IMR-90 (cell line): Measurements from ENCODE around the gene SLC25A11. TPM values are rescaled to one million over a fixed set of nuclear protein-coding genes. Genes with fewer than 3 reads are reported as not detected.

Source experiments
- ATAC-seq: fragments of 200-7000 bp; cut with Tn5 transposase; 2 replicates; pipeline ENCODE4 v1.9.1; 2020; ENCODE audit warnings: low read depth, mild to moderate bottlenecking, moderate library complexity
- BruUV-seq: library from RNA; stranded (reverse); fragments of 400-500 nt; replicated peaks from 2 replicates; lab custom pipeline; 2021; lab: Mats Ljungman, UMichigan
- CTCF ChIA-PET: fragments of 300-600 bp; formaldehyde crosslinking; extraction: SDS; loops from one replicate; lab custom pipeline; 2021; ENCODE audit warnings: antibody characterized with exemption; lab: Yijun Ruan, JAX
- POLR2A ChIA-PET: fragments of 300-600 bp; sonication (Branson Sonifier 250); formaldehyde crosslinking; loops from one replicate; lab custom pipeline; 2022; ENCODE audit warnings: antibody characterized with exemption; ENCODE audit not compliant: unreplicated experiment; lab: Charles Lee
- DNase-seq: peaks from one replicate; pipeline ENCODE4 v3.0.0; 2013
- H2AFZ ChIP-seq: replicated peaks from 2 replicates; pipeline ENCODE3; 2013; ENCODE audit warnings: low read length, mild to moderate bottlenecking; ENCODE audit not compliant: poor library complexity
- H2AK5ac ChIP-seq: 2 replicates; pipeline ENCODE4 v1.6.1; 2013; ENCODE audit warnings: low read depth, low read length, inconsistent platforms
- H2AK9ac ChIP-seq: replicated peaks from 2 replicates; pipeline ENCODE3; 2013; ENCODE audit warnings: mild to moderate bottlenecking, low read depth, low read length, moderate library complexity; ENCODE audit not compliant: poor library complexity
- H2BK120ac ChIP-seq: 2 replicates; pipeline ENCODE4 v1.6.1; 2013; ENCODE audit warnings: low read depth, low read length, inconsistent platforms
- H2BK15ac ChIP-seq: 3 replicates; pipeline ENCODE4 v1.6.1; 2013; ENCODE audit warnings: low read depth, low read length, inconsistent platforms
- H2BK20ac ChIP-seq: 2 replicates; pipeline ENCODE4 v1.6.1; 2013; ENCODE audit warnings: low read depth, mild to moderate bottlenecking, inconsistent platforms, low read length, moderate library complexity
- H2BK5ac ChIP-seq: 2 replicates; pipeline ENCODE4 v1.6.1; 2013; ENCODE audit warnings: mild to moderate bottlenecking, low read depth, low read length, inconsistent platforms; ENCODE audit not compliant: poor library complexity, severe bottlenecking
- H3K14ac ChIP-seq: replicated peaks from 2 replicates; pipeline ENCODE4 v1.6.1; 2013; ENCODE audit warnings: low read depth, low read length, inconsistent platforms
- H3K18ac ChIP-seq: 2 replicates; pipeline ENCODE4 v1.6.1; 2013; ENCODE audit warnings: low read depth, low read length, control low read depth
- H3K23ac ChIP-seq: 2 replicates; pipeline ENCODE4 v1.6.1; 2013; ENCODE audit warnings: low read depth, low read length, inconsistent platforms
- H3K27ac ChIP-seq: 2 replicates; pipeline ENCODE4 v1.5.1; 2013; ENCODE audit warnings: mild to moderate bottlenecking, control low read depth, low read length; ENCODE audit not compliant: insufficient read depth
- H3K27me3 ChIP-seq: 2 replicates; pipeline ENCODE4 v1.6.1; 2013; ENCODE audit warnings: low read length; ENCODE audit not compliant: control insufficient read depth, insufficient read depth
- H3K36me3 ChIP-seq: 2 replicates; pipeline ENCODE4 v1.6.1; 2013; ENCODE audit warnings: low read length, mixed read lengths; ENCODE audit not compliant: control insufficient read depth, insufficient read depth
- H3K4ac ChIP-seq: 2 replicates; pipeline ENCODE4 v1.6.1; 2013; ENCODE audit warnings: low read depth, low read length, inconsistent platforms
- H3K4me1 ChIP-seq: 2 replicates; pipeline ENCODE4 v1.6.1; 2013; ENCODE audit warnings: low read length, mixed read lengths; ENCODE audit not compliant: control insufficient read depth, insufficient read depth
- H3K4me2 ChIP-seq: 2 replicates; pipeline ENCODE4 v1.6.1; 2013; ENCODE audit warnings: low read depth, mild to moderate bottlenecking, control low read depth, low read length, moderate library complexity
- H3K4me3 ChIP-seq: 2 replicates; pipeline ENCODE4 v1.5.1; 2013; ENCODE audit warnings: low read depth, mild to moderate bottlenecking, control low read depth, low read length, moderate library complexity; ENCODE audit not compliant: insufficient read depth
- H3K56ac ChIP-seq: 2 replicates; pipeline ENCODE4 v1.6.1; 2013; ENCODE audit warnings: low read length, inconsistent platforms; ENCODE audit not compliant: insufficient read depth; ENCODE audit errors: extremely low read depth
- H3K79me1 ChIP-seq, 2 experiments: 2 replicates each; pipeline ENCODE4 v1.6.1; 2013; ENCODE audit warnings: low read length in 2 of 2, inconsistent platforms in 1 of 2, low read depth in 1 of 2
- H3K9ac ChIP-seq: 2 replicates; pipeline ENCODE4 v1.6.1; 2013; ENCODE audit warnings: low read depth, low read length, control low read depth
- H3K9me1 ChIP-seq: 2 replicates; pipeline ENCODE4 v1.6.1; 2013; ENCODE audit warnings: low read length, inconsistent platforms; ENCODE audit not compliant: insufficient read depth
- H3K9me3 ChIP-seq: 2 replicates; pipeline ENCODE4 v1.6.1; 2013; ENCODE audit warnings: low read length; ENCODE audit not compliant: control insufficient read depth, insufficient read depth
- H4K20me1 ChIP-seq: 2 replicates; pipeline ENCODE4 v1.6.1; 2013; ENCODE audit warnings: low read length, inconsistent platforms; ENCODE audit not compliant: insufficient read depth
- H4K5ac ChIP-seq: 2 replicates; pipeline ENCODE4 v1.6.1; 2013; ENCODE audit warnings: mild to moderate bottlenecking, low read depth, low read length, control low read depth
- H4K8ac ChIP-seq, 2 experiments: 2 replicates each; pipeline ENCODE4 v1.6.1; 2013; ENCODE audit warnings: low read depth in 2 of 2, low read length in 2 of 2, control low read depth in 1 of 2, inconsistent platforms in 1 of 2
- H4K91ac ChIP-seq: 2 replicates; pipeline ENCODE4 v1.6.1; 2013; ENCODE audit warnings: low read depth, low read length, inconsistent platforms; ENCODE audit not compliant: insufficient read depth
- CEBPB ChIP-seq: IDR thresholded peaks from 2 replicates; pipeline ENCODE4 v1.6.1; 2012; ENCODE audit warnings: low read depth, low read length, improper control_type of control experiment
- CHD1 ChIP-seq: IDR thresholded peaks from 2 replicates; pipeline ENCODE4 v1.6.1; 2012; ENCODE audit warnings: low read depth, low read length, improper control_type of control experiment
- CTCF ChIP-seq: conservative IDR thresholded peaks from 2 replicates; pipeline ENCODE4 v1.5.1; 2012; ENCODE audit warnings: mild to moderate bottlenecking, low read depth, low read length, improper control_type of control experiment
- MAFK ChIP-seq: IDR thresholded peaks from 2 replicates; pipeline ENCODE4 v1.6.1; 2012; ENCODE audit warnings: low read depth, low read length, improper control_type of control experiment
- MAZ ChIP-seq: IDR thresholded peaks from 2 replicates; pipeline ENCODE4 v1.6.1; 2012; ENCODE audit warnings: low read depth, mild to moderate bottlenecking, low read length, improper control_type of control experiment, moderate library complexity, borderline replicate concordance
- POLR2A ChIP-seq: IDR thresholded peaks from 2 replicates; pipeline ENCODE4 v1.6.1; 2012; ENCODE audit warnings: mild to moderate bottlenecking, low read depth, low read length
- WGBS, 2 experiments: methylation state at CpG; one replicate each; pipeline versions ENCODE4 v1.1.5 to v1.1.7; 2013; ENCODE audit warnings: missing lambda C conversion rate in 2 of 2; ENCODE audit not compliant: insufficient read length in 1 of 2; ENCODE audit errors: extremely low coverage in 2 of 2; 5-methylcytosine and 5-hydroxymethylcytosine counted together
- dilution Hi-C: fragments of 300-500 bp; cut with HindIII; formaldehyde crosslinking; loops from one replicate; pipeline ENCODE4 v1.14.3; 2018; ENCODE audit warnings: low sequenced_read_pairs; ENCODE audit not compliant: unreplicated experiment
- in situ Hi-C: fragments of 300-500 bp; cut with MboI; formaldehyde crosslinking; loops from 3 replicates; pipeline ENCODE4 v1.14.3; 2019; ENCODE audit warnings: low sequenced_read_pairs, inconsistent platforms, mixed read lengths
- intact Hi-C: fragments of 100-400 bp; cut with micrococcal nuclease; formaldehyde crosslinking; loops from 2 replicates; pipeline ENCODE4 v1.10.0; 2022
- polyA plus RNA-seq, 3 experiments: library from polyadenylated mRNA; depleted of rRNA; stranded (reverse); fragments of >200 nt; gene quantifications; 2 replicates each; pipeline ENCODE4 v1.2.3, GENCODE V29; 2012; ENCODE audit warnings: low replicate concordance in 1 of 3
- total RNA-seq: library from RNA; depleted of rRNA; stranded (reverse); fragments of >200 nt; gene quantifications from 2 replicates; pipeline ENCODE4 v1.2.3, GENCODE V29; 2012
- TF ChIP-seq, protein P1 (sequence below): fragments of 150-350 bp; IDR thresholded peaks from 2 replicates; pipeline ENCODE4 v1.6.1; 2016; ENCODE audit warnings: low read depth, mild to moderate bottlenecking, low read length, moderate library complexity, borderline replicate concordance

Gene SLC25A11
- total and polyA plus RNA-seq, 2 of the 4 experiments (the other 2 are of a cell fraction) = 35.0 to 62.2 TPM

- Histone ChIP-seq H3K4me2 (no peak overlapping the region), H3K18ac (no peak overlapping the region), H3K4me3 (no peak overlapping the region), H4K8ac (no peak overlapping the region), H2BK120ac (no peak overlapping the region), H3K27me3 (no peaks in the 10 kb centered on the region), H2AK5ac (peak overlapping the region; percentile 53; the same call in 1 of the 2 replicates), H3K9me3 (no peaks in the 10 kb centered on the region), H4K91ac (no peak overlapping the region), H3K56ac (no peak overlapping the region), H2BK5ac (no peak overlapping the region), H2AFZ (no peak overlapping the region), H3K27ac (no peak overlapping the region), H2BK20ac (no peak overlapping the region), H2BK15ac (no peak overlapping the region), H3K36me3 (no peaks in the 10 kb centered on the region), H3K9me1 (no peaks in the 10 kb centered on the region), H3K4ac (no peak overlapping the region), H3K79me1 (no peaks in the 10 kb centered on the region), H3K9ac (no peak overlapping the region), H3K4me1 (0 out of 2 replicates have a peak, but pooled peaks cover 2% of the 10 kb centered on the region), H2AK9ac (no peak overlapping the region), H3K14ac (no peak overlapping the region), H3K23ac (no peak overlapping the region), H4K5ac (no peak overlapping the region), H4K20me1 (no peaks in the 10 kb centered on the region)
- dilution Hi-C loops (no loop called here), in situ Hi-C loops (no loop called here), intact Hi-C loops (no loop called here)
- BruUV-seq = no TSS peak
- TF ChIP-seq CTCF (no peak), CHD1 (no peak), MAFK (no peak), CEBPB (peak; percentile 84), MAZ (no peak), POLR2A (no peak)
- TF ChIP-seq, protein P1, sequence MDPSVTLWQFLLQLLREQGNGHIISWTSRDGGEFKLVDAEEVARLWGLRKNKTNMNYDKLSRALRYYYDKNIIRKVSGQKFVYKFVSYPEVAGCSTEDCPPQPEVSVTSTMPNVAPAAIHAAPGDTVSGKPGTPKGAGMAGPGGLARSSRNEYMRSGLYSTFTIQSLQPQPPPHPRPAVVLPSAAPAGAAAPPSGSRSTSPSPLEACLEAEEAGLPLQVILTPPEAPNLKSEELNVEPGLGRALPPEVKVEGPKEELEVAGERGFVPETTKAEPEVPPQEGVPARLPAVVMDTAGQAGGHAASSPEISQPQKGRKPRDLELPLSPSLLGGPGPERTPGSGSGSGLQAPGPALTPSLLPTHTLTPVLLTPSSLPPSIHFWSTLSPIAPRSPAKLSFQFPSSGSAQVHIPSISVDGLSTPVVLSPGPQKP = no peak
- DNase-seq = peak; percentile 38
- 40% methylated on average over 1 of the region's 10 CpGs; no CpG with 5 or more reads in 1 of the 2 experiments for WGBS, 2 experiments
- POLR2A ChIA-PET = interaction anchor here (0.7 to 1.0 kb wide), 2 partner anchors 11 to 110 kb away, joined by 3 to 6 read pairs; no protein-coding TSS in a partner anchor
- CTCF ChIA-PET = interaction anchor here (0.9 to 1.9 kb wide), 3 partner anchors 11 to 106 kb away, joined by 3 to 15 read pairs (median 4); partner anchors contain the start of gene CHRNE
- peak; percentile 80 for ATAC-seq
These were observed 19.3 kb downstream of the SLC25A11 start for GRCh38 chr17:4920351-4921048.
